Measurements from ENCODE around the gene OR2L13. TPM values are rescaled to one million over a fixed set of nuclear protein-coding genes. Genes with fewer than 3 reads are reported as not detected.

OR2L13 gene
- total RNA-seq, 6 donors from 2014 or later, result not detected

GRCh38 chr1:248102847-248103246 lies 7.9 kb downstream of the OR2L13 start:
- ATAC-seq (ENCODE audit: low FRiP score in 2 of 2), result no peak
- no peak overlapping the region for H3K27ac ChIP-seq
- H3K36me3 ChIP-seq, result no peaks in the 10 kb centered on the region
- H3K27me3 ChIP-seq, result no peaks in the 10 kb centered on the region
- H3K4me3 ChIP-seq, result no peak overlapping the region
- H3K9me3 ChIP-seq, result peaks cover 0 to 4% (median 2%) of the 10 kb centered on the region in 4 donors
- no peaks in the 10 kb centered on the region for H3K4me1 ChIP-seq
- TF ChIP-seq EP300 (IDR thresholded peaks at IDR 0.05) (no peak), POLR2A (IDR thresholded peaks at IDR 0.05) (no peak), CTCF (IDR thresholded peaks at IDR 0.05) (no peak), POLR2AphosphoS5 (IDR thresholded peaks at IDR 0.05) (no peak)
- no peak for DNase-seq

- Histone ChIP-seq H3K4me1 (no peaks in the 10 kb centered on the region), H3K9me3 (peaks cover 6 to 29% (median 17%) of the 10 kb centered on the region in 4 donors)
Measured at GRCh38 chr1:248111157-248111556, 16.2 kb downstream of the OR2L13 start.

GRCh38 chr1:248114890-248115289 lies 19.9 kb downstream of the OR2L13 start:
- Histone ChIP-seq H3K27me3 (no peaks in the 10 kb centered on the region), H3K4me3 (no peak overlapping the region)
- no peak for ATAC-seq (ENCODE audit: low FRiP score in 2 of 2)

More at GRCh38 chr1:248111157-248111556, 16.2 kb downstream of the OR2L13 start:
- Histone ChIP-seq H3K36me3 (no peaks in the 10 kb centered on the region), H3K27ac (no peak overlapping the region), H3K27me3 (no peaks in the 10 kb centered on the region), H3K4me3 (no peak overlapping the region)
- no peak for ATAC-seq (ENCODE audit: low FRiP score in 2 of 2)
- no peak for DNase-seq
- 71 to 76% methylated on average over 5 of the region's 5 CpGs for WGBS, 2 donors
- TF ChIP-seq EP300 (IDR thresholded peaks at IDR 0.05) (no peak), POLR2A (IDR thresholded peaks at IDR 0.05) (no peak), POLR2AphosphoS5 (IDR thresholded peaks at IDR 0.05) (no peak), CTCF (IDR thresholded peaks at IDR 0.05) (no peak)

GRCh38 chr1:248127653-248128052 lies 32.7 kb downstream of the OR2L13 start:
- TF ChIP-seq POLR2A (IDR thresholded peaks at IDR 0.05) (no peak), POLR2AphosphoS5 (IDR thresholded peaks at IDR 0.05) (no peak), EP300 (IDR thresholded peaks at IDR 0.05) (no peak), CTCF (IDR thresholded peaks at IDR 0.05) (no peak)
- no peak for DNase-seq

More at GRCh38 chr1:248114890-248115289, 19.9 kb downstream of the OR2L13 start:
- Histone ChIP-seq H3K27ac (no peak overlapping the region), H3K36me3 (no peaks in the 10 kb centered on the region), H3K4me1 (no peaks in the 10 kb centered on the region), H3K9me3 (peaks cover 6 to 25% (median 17%) of the 10 kb centered on the region in 4 donors)
- no peak for DNase-seq
- WGBS, 2 donors, result 82% methylated on average over 7 of the region's 7 CpGs
- TF ChIP-seq CTCF (IDR thresholded peaks at IDR 0.05), result no peak
- TF ChIP-seq POLR2AphosphoS5 (IDR thresholded peaks at IDR 0.05), result no peak
- no peak for TF ChIP-seq EP300 (IDR thresholded peaks at IDR 0.05)
- no peak for TF ChIP-seq POLR2A (IDR thresholded peaks at IDR 0.05)

GRCh38 chr1:248136811-248137210 lies 41.8 kb downstream of the OR2L13 start:
- ATAC-seq (ENCODE audit: low FRiP score in 2 of 2), result peak in 1 of 2 donors; percentile 22
- Histone ChIP-seq H3K4me1 (no peaks in the 10 kb centered on the region), H3K36me3 (no peaks in the 10 kb centered on the region), H3K27ac (no peak overlapping the region), H3K27me3 (no peaks in the 10 kb centered on the region), H3K9me3 (no peaks in the 10 kb centered on the region), H3K4me3 (no peak overlapping the region)
- peak in 1 of 2 donors; percentile 50 for DNase-seq
- 69 to 87% methylated on average over 21 of the region's 21 CpGs for WGBS, 2 donors
- TF ChIP-seq CTCF (IDR thresholded peaks at IDR 0.05) (no peak), POLR2A (IDR thresholded peaks at IDR 0.05) (no peak), EP300 (IDR thresholded peaks at IDR 0.05) (no peak), POLR2AphosphoS5 (IDR thresholded peaks at IDR 0.05) (no peak)

More at GRCh38 chr1:248127653-248128052, 32.7 kb downstream of the OR2L13 start:
- Histone ChIP-seq H3K9me3 (peaks cover 0 to 7% (median 0%) of the 10 kb centered on the region in 4 donors), H3K27me3 (no peaks in the 10 kb centered on the region), H3K4me1 (no peaks in the 10 kb centered on the region), H3K4me3 (no peak overlapping the region), H3K27ac (no peak overlapping the region), H3K36me3 (no peaks in the 10 kb centered on the region)
- ATAC-seq (ENCODE audit: low FRiP score in 2 of 2), result no peak
- WGBS, 2 donors, result 83 to 100% methylated on average over 1 to 5 of the region's 5 CpGs

All from upper lobe of left lung (tissue), 6 donors.